Endodermal cell (in vitro differentiated cells): ENCODE results near the gene CNNM1. TPM values are rescaled to one million over a fixed set of nuclear protein-coding genes. Genes with fewer than 3 reads are reported as not detected.

Experiments
- DNase-seq: peaks from one replicate; pipeline ENCODE4 v3.0.0-alpha.2; 2017
- H3K27ac ChIP-seq: 2 replicates; pipeline ENCODE4 v1.5.1; 2013; ENCODE audit warnings: mild to moderate bottlenecking, low read depth, low read length, moderate library complexity
- H3K27me3 ChIP-seq: 2 replicates; pipeline ENCODE4 v1.6.1; 2013; ENCODE audit warnings: mild to moderate bottlenecking, low read length, moderate library complexity; ENCODE audit not compliant: insufficient read depth, control insufficient read depth, poor library complexity, severe bottlenecking
- H3K36me3 ChIP-seq: 2 replicates; pipeline ENCODE4 v1.7.0; 2013; ENCODE audit warnings: mild to moderate bottlenecking, low read length, moderate library complexity; ENCODE audit not compliant: control insufficient read depth, insufficient read depth
- H3K4me1 ChIP-seq: one replicate; pipeline ENCODE4 v1.7.0; 2013; ENCODE audit warnings: low read length; ENCODE audit not compliant: control insufficient read depth, insufficient read depth
- H3K4me3 ChIP-seq: 2 replicates; pipeline ENCODE4 v1.5.1; 2013; ENCODE audit warnings: mild to moderate bottlenecking, low read length, moderate library complexity
- H3K9ac ChIP-seq: 2 replicates; pipeline ENCODE4 v1.6.1; 2013; ENCODE audit warnings: mild to moderate bottlenecking, low read length, moderate library complexity; ENCODE audit not compliant: poor library complexity, severe bottlenecking; ENCODE audit errors: extremely low read depth
- H3K9me3 ChIP-seq: 2 replicates; pipeline ENCODE4 v1.6.1; 2013; ENCODE audit warnings: mild to moderate bottlenecking, low read length, moderate library complexity; ENCODE audit not compliant: control insufficient read depth
- H3K27ac Mint-ChIP-seq: 2 replicates; pipeline ENCODE4 v1.8.0; 2020; ENCODE audit warnings: mixed read lengths
- H3K27me3 Mint-ChIP-seq: 2 replicates; pipeline ENCODE4 v1.8.0; 2021; ENCODE audit warnings: mild to moderate bottlenecking, mixed read lengths; ENCODE audit not compliant: insufficient read depth
- H3K36me3 Mint-ChIP-seq: 2 replicates; pipeline ENCODE4 v1.8.0; 2020; ENCODE audit warnings: low read depth, mixed read lengths
- H3K4me1 Mint-ChIP-seq: 2 replicates; pipeline ENCODE4 v1.8.0; 2020; ENCODE audit warnings: mixed read lengths
- H3K4me3 Mint-ChIP-seq: 2 replicates; pipeline ENCODE4 v1.8.0; 2020; ENCODE audit warnings: mild to moderate bottlenecking, moderate library complexity, mixed read lengths
- H3K9me3 Mint-ChIP-seq: 2 replicates; pipeline ENCODE4 v1.8.0; 2020; ENCODE audit warnings: mild to moderate bottlenecking, mixed read lengths
- WGBS, 2 experiments: methylation state at CpG; one replicate each; pipeline versions ENCODE4 v1.1.5 to v1.1.7; 2013; ENCODE audit warnings: missing lambda C conversion rate in 2 of 2, mixed read lengths in 1 of 2; ENCODE audit not compliant: insufficient coverage in 1 of 2, insufficient read length in 1 of 2; 5-methylcytosine and 5-hydroxymethylcytosine counted together
- total RNA-seq, 2 donors: library from RNA; stranded (reverse); fragmentation: NEBNext Ultra II Directional in 1 of 2; extraction: Animal tissue kit (Norgen Biotek cat#: 25700) in 1 of 2; gene quantifications; 2 replicates in 1 of 2; 3 replicates in 1 of 2; pipeline ENCODE4 v1.2.1, GENCODE V29; 2021
- TF ChIP-seq, protein P1 (sequence below): fragments of 200-600 bp; sonication (generic); conservative IDR thresholded peaks from 2 replicates; pipeline ENCODE4 v1.5.0; 2021; ENCODE audit warnings: antibody characterized with exemption, mild to moderate bottlenecking

CNNM1 gene
- total RNA-seq, 2 donors from 2014 or later, result 2.8 to 3.8 TPM

DNA sequence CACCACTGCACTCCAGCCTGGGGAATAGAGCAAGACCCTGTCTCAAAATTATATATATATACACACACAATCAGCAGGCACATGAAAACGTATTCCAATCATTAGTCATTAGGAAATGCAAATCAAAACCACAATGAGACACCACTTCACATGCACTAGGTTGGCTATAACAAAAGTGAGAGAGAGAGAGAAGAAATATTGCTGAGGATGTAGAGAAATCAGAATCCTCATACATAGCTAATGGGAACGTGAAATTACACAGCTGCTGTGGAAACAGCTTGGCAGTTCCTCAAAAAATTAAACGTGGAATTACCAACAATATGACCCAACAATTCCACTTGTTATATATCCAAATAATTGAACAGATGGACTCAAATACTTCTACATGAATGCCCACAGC lies 43.3 kb upstream of the CNNM1 start:
- Mint-ChIP-seq H3K4me3 (no peak overlapping the region), H3K36me3 (peaks cover 3% of the 10 kb centered on the region), H3K27ac (no peak overlapping the region), H3K9me3 (peaks cover 14% of the 10 kb centered on the region), H3K27me3 (peaks cover 9% of the 10 kb centered on the region), H3K4me1 (no peaks in the 10 kb centered on the region)
- DNase-seq, result no peak
- Histone ChIP-seq H3K9me3 (peaks cover 13% of the 10 kb centered on the region), H3K36me3 (no peaks in the 10 kb centered on the region), H3K9ac (no peak overlapping the region), H3K27me3 (no peaks in the 10 kb centered on the region), H3K4me3 (no peak overlapping the region), H3K27ac (no peak overlapping the region), H3K4me1 (no peaks in the 10 kb centered on the region)
- TF ChIP-seq, protein P1, sequence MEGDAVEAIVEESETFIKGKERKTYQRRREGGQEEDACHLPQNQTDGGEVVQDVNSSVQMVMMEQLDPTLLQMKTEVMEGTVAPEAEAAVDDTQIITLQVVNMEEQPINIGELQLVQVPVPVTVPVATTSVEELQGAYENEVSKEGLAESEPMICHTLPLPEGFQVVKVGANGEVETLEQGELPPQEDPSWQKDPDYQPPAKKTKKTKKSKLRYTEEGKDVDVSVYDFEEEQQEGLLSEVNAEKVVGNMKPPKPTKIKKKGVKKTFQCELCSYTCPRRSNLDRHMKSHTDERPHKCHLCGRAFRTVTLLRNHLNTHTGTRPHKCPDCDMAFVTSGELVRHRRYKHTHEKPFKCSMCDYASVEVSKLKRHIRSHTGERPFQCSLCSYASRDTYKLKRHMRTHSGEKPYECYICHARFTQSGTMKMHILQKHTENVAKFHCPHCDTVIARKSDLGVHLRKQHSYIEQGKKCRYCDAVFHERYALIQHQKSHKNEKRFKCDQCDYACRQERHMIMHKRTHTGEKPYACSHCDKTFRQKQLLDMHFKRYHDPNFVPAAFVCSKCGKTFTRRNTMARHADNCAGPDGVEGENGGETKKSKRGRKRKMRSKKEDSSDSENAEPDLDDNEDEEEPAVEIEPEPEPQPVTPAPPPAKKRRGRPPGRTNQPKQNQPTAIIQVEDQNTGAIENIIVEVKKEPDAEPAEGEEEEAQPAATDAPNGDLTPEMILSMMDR, result no peak
- WGBS, 2 experiments, result 57 to 83% methylated on average over 2 to 3 of the region's 3 CpGs

DNA sequence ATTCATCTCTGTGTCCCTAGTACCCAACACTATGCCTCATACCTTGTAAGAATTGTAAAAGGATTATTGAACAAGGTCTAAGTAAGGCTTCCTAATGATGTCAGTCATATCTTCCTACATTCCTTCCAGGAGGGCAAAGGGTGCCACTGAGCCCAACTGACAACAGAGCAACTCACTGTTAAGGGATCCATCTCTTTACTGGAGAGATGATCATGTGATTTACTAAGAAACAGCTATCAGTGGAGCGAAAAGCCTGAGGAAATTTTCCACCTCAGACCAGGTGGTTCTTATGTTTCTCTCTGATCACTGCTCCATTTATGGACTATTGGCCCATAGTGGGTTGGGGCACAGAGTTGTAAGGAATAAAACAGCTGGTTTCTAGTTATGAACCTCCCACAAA lies 38.9 kb upstream of the CNNM1 start:
- H3K27me3 ChIP-seq, result no peaks in the 10 kb centered on the region
- no peak overlapping the region for H3K27ac ChIP-seq
- Mint-ChIP-seq H3K27me3 (peaks cover 9% of the 10 kb centered on the region), H3K4me3 (no peak overlapping the region), H3K4me1 (no peaks in the 10 kb centered on the region), H3K27ac (no peak overlapping the region), H3K36me3 (no peaks in the 10 kb centered on the region), H3K9me3 (no peaks in the 10 kb centered on the region)
- H3K4me1 ChIP-seq, result no peaks in the 10 kb centered on the region
- no peaks in the 10 kb centered on the region for H3K36me3 ChIP-seq
- no peak overlapping the region for H3K4me3 ChIP-seq
- WGBS, 2 experiments, result 100% methylated on average over 1 of the region's 1 CpG
- no peak overlapping the region for H3K9ac ChIP-seq
- no peaks in the 10 kb centered on the region for H3K9me3 ChIP-seq
- TF ChIP-seq, protein P1, result no peak
- no peak for DNase-seq

DNA sequence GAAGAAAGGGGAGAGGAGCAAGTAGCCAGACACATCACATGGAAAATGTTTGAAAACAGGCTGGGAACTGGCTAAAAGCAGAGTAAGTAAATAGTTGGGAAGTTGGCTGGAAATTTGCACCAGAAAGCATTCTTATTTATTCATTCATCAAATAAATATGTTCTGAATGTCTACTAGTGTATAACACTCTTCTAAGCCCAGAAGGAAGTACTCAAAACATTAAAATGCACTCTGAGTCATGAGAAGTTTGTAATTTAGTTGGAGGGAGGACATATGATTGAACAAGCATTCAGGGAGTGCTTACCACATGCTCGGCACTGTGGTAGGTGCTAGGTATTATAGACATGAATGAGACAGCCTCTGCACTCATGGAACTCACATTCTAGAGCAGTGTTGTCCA lies 37.0 kb upstream of the CNNM1 start:
- Histone ChIP-seq H3K9ac (no peak overlapping the region), H3K4me1 (no peaks in the 10 kb centered on the region), H3K4me3 (no peak overlapping the region), H3K27me3 (no peaks in the 10 kb centered on the region), H3K36me3 (no peaks in the 10 kb centered on the region), H3K9me3 (no peaks in the 10 kb centered on the region), H3K27ac (no peak overlapping the region)
- Mint-ChIP-seq H3K36me3 (no peaks in the 10 kb centered on the region), H3K27ac (no peak overlapping the region), H3K9me3 (no peaks in the 10 kb centered on the region), H3K27me3 (peaks cover 7% of the 10 kb centered on the region), H3K4me1 (peaks cover 1% of the 10 kb centered on the region), H3K4me3 (no peak overlapping the region)
- TF ChIP-seq, protein P1, result no peak
- WGBS, 2 experiments, result 100% methylated on average over 1 of the region's 1 CpG; no CpG with 5 or more reads in 1 of the 2 experiments
- DNase-seq, result no peak
